Measurements from ENCODE around the gene TMA7B.
"Not testable (repeated sequence)": the region's sequence is repeated elsewhere in the genome, so short reads cannot be mapped to it uniquely, and the experiment has no call there.

TMA7B gene

GRCh38 chr22:39951603-39952293 lies 8.4 kb upstream of the TMA7B start:
- DNase-seq = not testable (repeated sequence)

GRCh38 chr22:39952347-39952746 lies 7.8 kb upstream of the TMA7B start:
- no peak for DNase-seq

GRCh38 chr22:39953101-39953500 lies 7.1 kb upstream of the TMA7B start:
- peak in 3 of 56 donors; percentile 8 to 18 (median 14) for DNase-seq

- DNase-seq = peak in 1 of 56 donors; percentile 18
Observed at GRCh38 chr22:39954584-39955055, 5.6 kb upstream of the TMA7B start.

- no peak for DNase-seq
Observed at GRCh38 chr22:39955675-39956074, 4.5 kb upstream of the TMA7B start.

GRCh38 chr22:39956932-39957664 lies 3.1 kb upstream of the TMA7B start:
- DNase-seq = no peak

- no peak for DNase-seq
Observed at GRCh38 chr22:39958009-39958711, 2.0 kb upstream of the TMA7B start.

- DNase-seq = no peak
Observed at GRCh38 chr22:39958949-39959639, 1.1 kb upstream of the TMA7B start.

- DNase-seq = no peak
Observed at GRCh38 chr22:39960791-39961746, 872 bp downstream of the TMA7B start.

- DNase-seq = no peak
Observed at GRCh38 chr22:39962071-39962470, 1.9 kb downstream of the TMA7B start.

- DNase-seq = no peak
Observed at GRCh38 chr22:39965748-39966147, 5.6 kb downstream of the TMA7B start.

GRCh38 chr22:39966470-39966869 lies 6.3 kb downstream of the TMA7B start:
- DNase-seq = no peak

- DNase-seq = no peak
Observed at GRCh38 chr22:39967103-39967829, 7.1 kb downstream of the TMA7B start.

- DNase-seq = peak in 3 of 56 donors; percentile 10 to 35 (median 22)
Observed at GRCh38 chr22:39967996-39968972, 8.1 kb downstream of the TMA7B start.

- DNase-seq = no peak
Observed at GRCh38 chr22:39970742-39971141, 10.5 kb downstream of the TMA7B start.

- DNase-seq = no peak
Observed at GRCh38 chr22:39972641-39973040, 12.4 kb downstream of the TMA7B start.

GRCh38 chr22:39973656-39974055 lies 13.5 kb downstream of the TMA7B start:
- DNase-seq = no peak

- no peak for DNase-seq
Observed at GRCh38 chr22:39974065-39974464, 13.9 kb downstream of the TMA7B start.

All from amygdala (tissue), 56 donors.